PC-3 (cell line): Measurements from ENCODE around the gene SYP.

ENCODE experiments used
- CTCF ChIP-seq: fragments of 300-600 bp; sonication (generic); conservative IDR thresholded peaks from 2 replicates; pipeline ENCODE4 v1.5.1; 2017; ENCODE audit warnings: antibody characterized with exemption, low read depth, mild to moderate bottlenecking, low read length
- EZH2 ChIP-seq: fragments of 300-600 bp; sonication (generic); IDR thresholded peaks from one replicate; pipeline ENCODE4 v1.6.1; 2017; ENCODE audit warnings: antibody characterized with exemption, mild to moderate bottlenecking, low read length; ENCODE audit not compliant: unreplicated experiment

GRCh38 chrX:49210406-49210805 is 10.4 kb upstream of the SYP start:
- TF ChIP-seq EZH2 (no peak), CTCF (no peak)
